ENCODE results near the gene CYP2S1. TPM values are rescaled to one million over a fixed set of nuclear protein-coding genes. Genes with fewer than 3 reads are reported as not detected.
"Not testable (repeated sequence)": the region's sequence is repeated elsewhere in the genome, so short reads cannot be mapped to it uniquely, and the experiment has no call there.

Gene CYP2S1
- total and polyA plus RNA-seq, 8 donors = 7.9 to 85.3 (median 27.4) TPM

- intact Hi-C loops (cut with DNase I; ENCODE audit: low total_unique reads) = no loop called here
- WGBS, 5 donors = 60 to 89% (median 86%) methylated on average over 3 of the region's 3 CpGs
Measured at GRCh38 chr19:41228486-41228885, 35.5 kb downstream of the CYP2S1 start.

DNA sequence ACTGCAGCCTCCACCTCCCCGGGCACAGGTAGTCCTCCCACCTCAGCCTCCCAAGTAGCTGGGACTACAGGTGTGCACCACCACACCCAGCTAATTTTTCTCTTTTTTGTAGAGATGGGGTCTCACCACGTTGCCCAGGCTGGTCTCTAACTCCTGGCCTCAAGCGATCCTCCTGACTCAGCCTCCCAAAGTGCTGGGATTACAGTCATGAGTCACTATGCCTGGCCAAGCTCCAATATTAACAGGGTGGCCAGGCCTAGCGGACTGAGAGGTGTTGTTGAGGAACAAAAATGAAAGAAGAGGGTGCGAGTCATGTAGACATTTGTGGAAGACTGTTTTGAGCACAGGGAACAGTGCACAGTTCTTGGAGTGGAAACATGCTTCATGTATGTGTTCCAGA lies 36.3 kb downstream of the CYP2S1 start:
- intact Hi-C loops (cut with DNase I; ENCODE audit: low total_unique reads) = not testable (repeated sequence)

More at GRCh38 chr19:41228486-41228885, 35.5 kb downstream of the CYP2S1 start:
- H3K27ac ChIP-seq = no peak overlapping the region
- H3K4me3 ChIP-seq = no peak overlapping the region
- H3K4me1 ChIP-seq = peaks cover 20 to 44% (median 26%) of the 10 kb centered on the region in 4 donors
- H3K36me3 ChIP-seq = peaks cover 0 to 25% (median 10%) of the 10 kb centered on the region in 4 donors
- TF ChIP-seq CTCF (IDR thresholded peaks at IDR 0.05) (no peak), POLR2AphosphoS5 (IDR thresholded peaks at IDR 0.05) (no peak)
- DNase-seq = no peak
- peaks cover 0 to 11% (median 8%) of the 10 kb centered on the region in 3 donors for H3K27me3 ChIP-seq
- no peaks in the 10 kb centered on the region for H3K9me3 ChIP-seq

DNA sequence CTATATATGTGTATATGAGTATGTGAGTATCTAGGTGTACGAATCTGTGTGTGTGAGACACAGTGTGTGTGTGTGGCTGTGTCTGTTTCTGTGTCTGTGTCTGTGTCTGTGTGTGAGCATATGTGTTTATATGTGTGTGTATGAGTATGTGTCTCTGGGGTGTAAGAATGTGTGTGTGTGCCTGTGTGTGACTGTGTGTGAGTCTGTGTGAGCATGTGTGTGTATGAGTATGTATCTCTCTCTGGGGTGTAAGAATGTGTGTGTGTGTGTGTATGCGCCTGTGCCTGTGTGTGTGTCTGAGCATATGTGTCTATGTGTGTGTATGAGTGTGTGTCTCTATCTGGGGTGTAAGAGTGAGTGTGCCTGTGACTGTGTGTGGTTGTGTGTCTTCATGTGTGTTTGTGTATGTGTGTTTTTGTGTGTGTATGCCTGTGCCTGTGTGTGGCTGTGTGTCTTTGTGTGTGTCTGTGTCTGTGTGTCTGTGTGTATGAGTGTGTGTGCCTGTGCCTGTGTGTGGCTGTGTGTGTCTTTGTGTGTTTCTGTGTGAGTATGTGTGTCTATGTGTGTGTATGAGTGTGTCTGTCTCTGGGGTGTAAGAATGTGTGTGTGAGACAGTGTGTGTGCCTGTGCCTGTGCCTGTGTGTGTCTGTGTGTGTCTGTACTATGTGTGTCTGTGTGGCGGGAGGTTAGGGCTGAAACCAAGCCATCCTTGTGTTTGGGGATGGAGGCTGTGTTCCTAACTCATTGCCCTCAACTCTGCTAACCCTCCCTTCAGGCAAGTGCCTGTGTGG lies 37.2 kb downstream of the CYP2S1 start:
- 91 to 100% (median 92%) methylated on average over 2 to 3 of the region's 3 CpGs for WGBS, 5 donors
- intact Hi-C loops (cut with DNase I; ENCODE audit: low total_unique reads) = no loop called here
- peaks cover 0 to 41% (median 21%) of the 10 kb centered on the region in 4 donors for H3K36me3 ChIP-seq
- peaks cover 15 to 31% (median 17%) of the 10 kb centered on the region in 4 donors for H3K4me1 ChIP-seq
- DNase-seq = no peak
- peaks cover 0 to 11% (median 8%) of the 10 kb centered on the region in 3 donors for H3K27me3 ChIP-seq
- no peak for TF ChIP-seq POLR2A (IDR thresholded peaks at IDR 0.05)
- TF ChIP-seq CTCF (IDR thresholded peaks at IDR 0.05) = no peak
- TF ChIP-seq POLR2AphosphoS5 (IDR thresholded peaks at IDR 0.05) = no peak
- TF ChIP-seq EP300 (IDR thresholded peaks at IDR 0.05) = no peak
- H3K4me3 ChIP-seq = no peak overlapping the region
- H3K9me3 ChIP-seq = no peaks in the 10 kb centered on the region
- no peak overlapping the region for H3K27ac ChIP-seq

More for the DNA sequence above, 36.3 kb downstream of the CYP2S1 start:
- Histone ChIP-seq H3K36me3 (peaks cover 0 to 33% (median 14%) of the 10 kb centered on the region in 4 donors), H3K27me3 (peaks cover 0 to 11% (median 8%) of the 10 kb centered on the region in 3 donors), H3K4me1 (peaks cover 20 to 36% (median 22%) of the 10 kb centered on the region in 4 donors)
- H3K4me3 ChIP-seq, H3K9me3 ChIP-seq, DNase-seq, H3K27ac ChIP-seq: not testable (repeated sequence)
- 79 to 90% (median 86%) methylated on average over 5 of the region's 5 CpGs for WGBS, 5 donors

DNA sequence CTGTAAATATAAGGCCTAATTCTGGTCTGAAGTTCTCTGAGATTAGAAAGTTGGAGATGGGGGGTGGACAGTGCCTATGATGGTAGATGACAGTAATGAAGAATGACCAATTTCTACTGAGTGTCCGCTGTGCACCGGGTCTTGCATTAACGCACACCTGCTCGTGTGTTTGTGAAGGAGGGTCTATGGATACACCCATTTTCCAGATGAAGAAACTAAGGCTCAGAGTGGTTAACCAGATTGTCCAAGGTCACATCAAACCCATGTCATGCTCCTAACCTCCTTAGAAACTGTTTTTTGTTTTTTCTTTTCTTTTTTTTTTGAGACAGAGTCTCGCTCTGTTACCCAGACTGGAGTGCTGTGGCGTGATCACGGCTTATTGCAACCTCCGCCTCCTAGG lies 39.7 kb downstream of the CYP2S1 start:
- no peaks in the 10 kb centered on the region for H3K9me3 ChIP-seq
- no peak overlapping the region for H3K4me3 ChIP-seq
- 87 to 98% (median 91%) methylated on average over 8 of the region's 8 CpGs for WGBS, 5 donors
- peaks cover 0 to 6% (median 0%) of the 10 kb centered on the region in 4 donors for H3K4me1 ChIP-seq
- H3K27ac ChIP-seq = no peak overlapping the region
- no peak for TF ChIP-seq POLR2AphosphoS5 (IDR thresholded peaks at IDR 0.05)
- TF ChIP-seq EP300 (IDR thresholded peaks at IDR 0.05) = no peak
- TF ChIP-seq POLR2A (IDR thresholded peaks at IDR 0.05) = no peak
- no peak for TF ChIP-seq CTCF (IDR thresholded peaks at IDR 0.05)
- peaks cover 0 to 58% (median 33%) of the 10 kb centered on the region in 4 donors for H3K36me3 ChIP-seq
- intact Hi-C loops (cut with DNase I; ENCODE audit: low total_unique reads) = no loop called here
- no peaks in the 10 kb centered on the region for H3K27me3 ChIP-seq
- no peak for DNase-seq
